ENCODE measurements around the gene SLC43A3.

SLC43A3 gene

GRCh38 chr11:57426929-57427726, at the start of gene SLC43A3:
Gene SLC43A3, minus strand, starts transcription at chr11:57427121. Its CDS starts 949 bp downstream, at chr11:57426172.
- peak within 1 kb of the TSS; percentile 79 to 98 (median 94) for H3K27ac ChIP-seq

GRCh38 chr11:57476047-57476756, 49.3 kb upstream of the SLC43A3 start:
- H3K4me3 ChIP-seq = peak overlapping the region; percentile 16 to 47 (median 29)
- peak overlapping the region in 7 of 21 experiments; percentile 3 to 60 (median 44) for H3K27ac ChIP-seq

More at GRCh38 chr11:57426929-57427726, at the start of gene SLC43A3:
- peak within 1 kb of the TSS; percentile 43 to 61 (median 53) for H3K4me3 ChIP-seq

- no peak overlapping the region for H3K27ac ChIP-seq
- peak overlapping the region in 3 of 7 experiments; percentile 23 to 47 (median 29) for H3K4me3 ChIP-seq
Measured at GRCh38 chr11:57475671-57476046, 48.7 kb upstream of the SLC43A3 start.

- no peak overlapping the region for H3K27ac ChIP-seq
- H3K4me3 ChIP-seq = no peak overlapping the region
Measured at GRCh38 chr11:57475191-57475590, 48.3 kb upstream of the SLC43A3 start.

- Histone ChIP-seq H3K4me3 (no peak overlapping the region), H3K27ac (no peak overlapping the region)
Measured at GRCh38 chr11:57474803-57475115, 47.8 kb upstream of the SLC43A3 start.

- Histone ChIP-seq H3K27ac (no peak overlapping the region), H3K4me3 (no peak overlapping the region)
Measured at GRCh38 chr11:57474017-57474802, 47.3 kb upstream of the SLC43A3 start.

- Histone ChIP-seq H3K27ac (no peak overlapping the region), H3K4me3 (no peak overlapping the region)
Measured at GRCh38 chr11:57473285-57473841, 46.4 kb upstream of the SLC43A3 start.

- Histone ChIP-seq H3K27ac (no peak overlapping the region), H3K4me3 (no peak overlapping the region)
Measured at GRCh38 chr11:57471496-57471895, 44.6 kb upstream of the SLC43A3 start.

- H3K4me3 ChIP-seq = no peak overlapping the region
- H3K27ac ChIP-seq = no peak overlapping the region
Measured at GRCh38 chr11:57469268-57469667, 42.3 kb upstream of the SLC43A3 start.

GRCh38 chr11:57468276-57468675, 41.4 kb upstream of the SLC43A3 start:
- Histone ChIP-seq H3K4me3 (no peak overlapping the region), H3K27ac (no peak overlapping the region)

GRCh38 chr11:57467508-57468157, 40.7 kb upstream of the SLC43A3 start:
- Histone ChIP-seq H3K27ac (no peak overlapping the region), H3K4me3 (no peak overlapping the region)

- H3K4me3 ChIP-seq = no peak overlapping the region
- H3K27ac ChIP-seq = no peak overlapping the region
Measured at GRCh38 chr11:57466680-57467079, 39.8 kb upstream of the SLC43A3 start.

GRCh38 chr11:57464539-57465181, 37.7 kb upstream of the SLC43A3 start:
- no peak overlapping the region for H3K27ac ChIP-seq
- no peak overlapping the region for H3K4me3 ChIP-seq

GRCh38 chr11:57463671-57464538, 37.0 kb upstream of the SLC43A3 start:
- no peak overlapping the region for H3K27ac ChIP-seq
- H3K4me3 ChIP-seq = no peak overlapping the region

GRCh38 chr11:57462597-57462996, 35.7 kb upstream of the SLC43A3 start:
- no peak overlapping the region for H3K27ac ChIP-seq
- H3K4me3 ChIP-seq = no peak overlapping the region

- Histone ChIP-seq H3K27ac (no peak overlapping the region), H3K4me3 (no peak overlapping the region)
Measured at GRCh38 chr11:57461841-57462489, 35.0 kb upstream of the SLC43A3 start.
